ENCODE results near the gene E2F7.

DNA sequence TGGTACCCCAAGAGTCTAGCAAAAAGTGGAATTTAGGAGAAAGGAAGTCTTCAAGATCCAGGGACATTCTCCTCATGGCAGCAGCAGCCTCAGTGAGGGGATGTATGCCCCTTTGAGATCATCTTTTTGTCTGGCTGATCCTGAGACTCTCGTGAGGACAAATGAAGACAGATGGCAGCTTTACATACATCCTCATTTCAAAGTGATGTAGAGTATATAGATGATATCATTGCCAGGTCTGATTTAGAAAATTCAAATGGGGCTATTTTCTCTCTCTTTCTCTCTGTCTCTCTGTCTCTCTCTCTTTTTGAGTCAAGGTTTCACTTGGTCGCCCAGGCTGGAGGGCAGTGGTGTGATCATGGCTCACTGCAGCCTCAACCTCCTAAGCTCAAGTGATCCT lies 61.5 kb downstream of the E2F7 start:
- TF ChIP-seq, protein P1, sequence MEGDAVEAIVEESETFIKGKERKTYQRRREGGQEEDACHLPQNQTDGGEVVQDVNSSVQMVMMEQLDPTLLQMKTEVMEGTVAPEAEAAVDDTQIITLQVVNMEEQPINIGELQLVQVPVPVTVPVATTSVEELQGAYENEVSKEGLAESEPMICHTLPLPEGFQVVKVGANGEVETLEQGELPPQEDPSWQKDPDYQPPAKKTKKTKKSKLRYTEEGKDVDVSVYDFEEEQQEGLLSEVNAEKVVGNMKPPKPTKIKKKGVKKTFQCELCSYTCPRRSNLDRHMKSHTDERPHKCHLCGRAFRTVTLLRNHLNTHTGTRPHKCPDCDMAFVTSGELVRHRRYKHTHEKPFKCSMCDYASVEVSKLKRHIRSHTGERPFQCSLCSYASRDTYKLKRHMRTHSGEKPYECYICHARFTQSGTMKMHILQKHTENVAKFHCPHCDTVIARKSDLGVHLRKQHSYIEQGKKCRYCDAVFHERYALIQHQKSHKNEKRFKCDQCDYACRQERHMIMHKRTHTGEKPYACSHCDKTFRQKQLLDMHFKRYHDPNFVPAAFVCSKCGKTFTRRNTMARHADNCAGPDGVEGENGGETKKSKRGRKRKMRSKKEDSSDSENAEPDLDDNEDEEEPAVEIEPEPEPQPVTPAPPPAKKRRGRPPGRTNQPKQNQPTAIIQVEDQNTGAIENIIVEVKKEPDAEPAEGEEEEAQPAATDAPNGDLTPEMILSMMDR (IDR thresholded peaks at IDR 0.05; ENCODE audit: poor library complexity, severe bottlenecking): no peak
- no peak for TF ChIP-seq EZH2 (IDR thresholded peaks at IDR 0.05; ENCODE audit: borderline replicate concordance, insufficient read depth, low read length, poor library complexity, severe bottlenecking)
- TF ChIP-seq REST (IDR thresholded peaks at IDR 0.05; ENCODE audit: borderline replicate concordance): no peak
- TF ChIP-seq MXI1 (conservative IDR thresholded peaks at IDR 0.05; ENCODE audit: poor library complexity, severe bottlenecking): no peak
- no peak for TF ChIP-seq TAF1 (IDR thresholded peaks at IDR 0.05; ENCODE audit: low read depth)
- no peak for TF ChIP-seq POLR2AphosphoS5 (IDR thresholded peaks at IDR 0.05)
- TF ChIP-seq RAD21 (conservative IDR thresholded peaks at IDR 0.05): no peak
- TF ChIP-seq SMC3 (conservative IDR thresholded peaks at IDR 0.05; ENCODE audit: poor library complexity): no peak
- no peak for TF ChIP-seq EP300 (conservative IDR thresholded peaks at IDR 0.05; ENCODE audit: poor library complexity, severe bottlenecking)

Data from neural cell (in vitro differentiated cells).